ENCODE measurements around the gene RCOR1.
"Not testable (repeated sequence)": the region's sequence is repeated elsewhere in the genome, so short reads cannot be mapped to it uniquely, and the experiment has no call there.

Gene RCOR1

DNA sequence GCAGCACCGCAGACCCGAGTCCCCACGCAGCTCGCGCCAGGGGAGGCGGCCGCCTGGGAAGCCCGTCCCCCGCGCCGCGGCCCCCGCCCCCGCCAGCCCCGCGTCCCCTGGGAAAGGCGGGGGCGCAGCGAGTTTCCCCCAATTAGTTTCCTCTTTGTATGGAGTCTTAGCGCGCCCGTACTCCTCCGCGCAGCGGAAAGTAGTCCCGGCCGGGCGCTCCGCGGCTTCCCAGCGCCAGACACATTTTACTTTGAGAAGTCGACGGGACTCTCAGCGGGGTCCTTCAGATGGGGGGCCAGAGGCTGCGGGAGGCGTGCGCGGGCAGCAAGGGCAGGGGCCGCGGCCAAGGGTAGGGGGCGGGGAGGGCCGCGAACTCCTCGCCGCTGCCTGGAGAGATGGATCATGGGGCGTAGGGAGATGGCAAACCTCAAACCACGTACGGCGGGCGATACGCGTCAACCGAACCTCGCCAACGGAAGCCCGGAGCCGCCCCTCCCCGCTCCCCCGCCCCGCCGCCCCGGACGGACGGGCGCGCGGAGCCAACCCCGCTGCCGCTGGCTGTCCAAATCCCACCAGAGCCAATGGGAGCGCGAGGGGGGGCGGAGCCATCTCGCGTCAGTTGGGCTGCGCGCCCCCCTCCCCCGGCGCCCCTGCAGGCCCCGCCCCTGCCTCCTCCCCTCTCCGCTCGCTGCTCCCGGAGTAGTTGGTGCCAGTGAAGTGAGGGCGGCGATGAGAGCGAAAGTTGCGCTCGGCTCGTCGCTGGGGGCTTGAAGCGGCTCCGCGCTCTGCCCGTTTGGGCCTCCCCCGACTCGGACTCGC lies at the start of gene RCOR1:
TSS of gene RCOR1 (plus strand) at position 706 of the 819 bp plus-strand sequence. CDS start 238 bp downstream, outside the sequence.
- in situ Hi-C loops (cut with MboI; ENCODE audit: low sequenced_read_pairs) = no loop called here

DNA sequence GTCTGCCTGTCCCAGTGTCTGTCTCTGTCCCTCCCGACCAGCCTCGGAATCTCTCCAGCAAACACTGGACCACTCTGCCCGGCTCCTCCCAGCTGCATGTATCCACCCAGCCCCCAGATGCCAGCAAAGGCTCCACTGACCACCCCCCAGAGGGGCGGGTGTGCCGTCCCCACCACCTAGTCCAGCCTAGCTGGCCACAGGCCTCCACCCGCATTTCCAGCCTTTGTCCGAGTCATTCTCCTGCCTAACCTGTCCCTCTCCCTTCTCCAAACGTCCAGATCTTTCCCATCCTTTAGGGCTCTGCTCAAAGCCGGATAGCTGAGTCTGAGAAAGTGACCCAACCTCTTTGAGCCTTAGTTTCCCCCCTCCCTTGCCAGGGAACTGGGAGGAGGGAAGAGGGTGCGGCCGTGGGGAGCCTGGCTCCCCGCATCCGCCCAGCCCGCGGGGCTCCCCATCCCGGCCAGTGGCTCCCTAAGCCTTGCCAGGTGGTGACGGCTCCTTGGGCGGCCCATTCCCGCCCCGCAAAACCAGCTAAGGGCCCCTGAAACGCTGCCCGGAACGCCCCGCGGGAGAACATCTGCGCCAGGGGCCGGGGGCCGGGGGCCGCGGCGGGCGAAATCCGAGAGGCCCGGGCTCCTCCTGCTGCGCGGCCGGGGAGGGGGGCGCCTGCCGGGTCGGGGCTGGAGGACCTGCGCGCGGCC lies 48.3 kb upstream of the RCOR1 start:
- in situ Hi-C loops (cut with MboI; ENCODE audit: low sequenced_read_pairs) = no loop called here

DNA sequence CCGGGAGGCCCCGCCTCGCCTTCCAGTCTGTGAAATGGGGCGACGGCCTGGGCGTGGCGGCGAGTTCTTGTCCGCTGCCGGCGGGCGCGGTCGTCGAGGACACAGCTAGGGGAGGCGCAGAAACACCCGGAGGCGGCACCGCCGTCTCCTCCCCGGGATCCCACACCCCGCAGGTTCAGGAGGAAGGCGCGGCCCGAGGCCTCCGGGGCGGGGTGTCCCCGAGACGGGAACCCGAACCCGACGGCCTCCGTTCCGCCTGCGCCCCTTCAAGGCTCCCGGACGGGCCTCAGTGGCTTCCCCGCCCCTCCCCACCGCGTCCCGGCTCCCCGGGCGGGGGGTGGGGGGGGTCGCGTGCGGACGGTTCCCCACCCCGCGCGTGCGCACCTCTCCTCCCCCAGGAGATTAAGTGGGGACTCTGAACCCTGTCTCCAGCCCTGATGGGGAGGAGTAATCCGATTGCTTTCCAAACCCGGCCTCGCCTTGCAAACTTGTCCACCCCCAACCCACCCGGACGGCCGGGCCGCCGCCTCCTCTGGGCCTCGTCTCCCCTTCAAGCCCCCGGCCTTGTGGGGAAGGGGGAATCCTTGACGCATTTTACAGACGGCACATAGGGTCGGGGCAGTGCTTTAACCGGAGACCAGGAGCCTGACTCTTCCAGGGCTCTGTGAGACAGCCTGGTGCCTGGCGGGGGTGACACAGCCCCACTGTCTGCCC lies 47.5 kb upstream of the RCOR1 start:
- in situ Hi-C loops (cut with MboI; ENCODE audit: low sequenced_read_pairs) = no loop called here

DNA sequence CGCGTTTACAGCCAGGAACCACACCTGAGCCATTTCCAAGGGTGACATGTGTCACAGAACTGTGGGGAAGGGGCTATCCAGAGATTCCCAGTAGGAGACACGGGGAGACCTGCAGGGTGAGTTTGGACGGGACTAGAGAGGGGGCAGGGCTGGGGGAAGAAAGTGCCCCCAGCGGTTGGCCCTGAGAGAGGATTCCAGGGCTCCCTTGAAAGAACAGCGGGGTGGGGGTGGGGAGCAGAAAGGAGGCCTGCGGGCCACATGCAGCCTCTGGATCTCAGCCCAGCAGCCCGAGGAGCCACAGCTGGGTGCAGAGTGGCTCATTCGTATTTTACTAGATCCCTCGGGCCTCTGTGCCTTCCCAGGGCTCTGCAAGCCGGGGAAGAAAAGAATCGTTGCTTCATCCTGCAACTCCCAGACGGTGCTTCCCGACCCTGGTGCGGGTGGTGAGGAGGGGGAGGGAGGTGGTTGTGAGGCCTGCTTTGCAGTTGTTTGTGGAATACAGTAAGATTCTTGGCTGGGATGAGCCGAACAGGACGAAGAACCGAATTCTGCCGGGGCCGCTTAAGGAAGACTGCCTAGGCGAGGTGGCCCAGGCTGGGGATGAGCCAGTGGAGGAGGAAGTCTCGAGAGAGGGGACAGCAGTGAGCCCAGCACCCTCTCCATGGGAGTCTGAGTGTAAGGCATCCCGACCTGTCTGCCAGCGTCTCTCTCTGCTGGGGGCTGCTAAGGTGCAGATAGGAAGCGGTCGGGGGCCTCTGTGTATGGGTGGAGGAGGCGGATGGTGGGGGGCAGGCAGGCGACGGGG lies 46.8 kb upstream of the RCOR1 start:
- in situ Hi-C loops (cut with MboI; ENCODE audit: low sequenced_read_pairs) = no loop called here

DNA sequence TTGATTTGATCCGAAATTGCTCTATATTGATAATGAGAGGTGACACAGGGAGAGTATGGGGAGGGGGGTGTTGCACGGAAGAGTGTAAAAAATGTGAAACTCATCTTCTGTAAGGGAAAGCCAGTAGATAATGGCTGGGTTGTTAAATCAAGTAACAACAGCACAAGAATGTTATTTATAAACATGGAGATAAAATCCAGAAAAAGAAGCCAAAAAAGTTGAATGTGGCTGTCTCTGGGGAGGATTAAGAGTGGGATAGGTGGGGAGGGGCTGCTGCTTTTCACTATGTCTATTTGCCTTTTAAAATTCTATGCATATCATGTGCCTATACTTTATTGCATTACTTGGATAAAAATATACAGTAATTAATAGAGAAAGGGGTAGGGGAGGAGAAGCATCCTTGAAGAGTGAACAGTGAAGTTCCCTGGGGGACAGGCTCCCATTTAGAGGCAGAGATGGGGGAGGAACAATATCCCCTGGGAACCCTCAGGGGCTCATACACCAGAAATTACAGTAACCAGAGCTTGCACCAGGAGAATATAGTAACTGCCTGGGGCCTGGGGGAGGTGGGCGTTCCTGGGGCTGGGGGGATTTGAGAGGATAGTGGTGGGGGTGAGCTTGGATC lies 43.7 kb upstream of the RCOR1 start:
- in situ Hi-C loops (cut with MboI; ENCODE audit: low sequenced_read_pairs) = no loop called here

DNA sequence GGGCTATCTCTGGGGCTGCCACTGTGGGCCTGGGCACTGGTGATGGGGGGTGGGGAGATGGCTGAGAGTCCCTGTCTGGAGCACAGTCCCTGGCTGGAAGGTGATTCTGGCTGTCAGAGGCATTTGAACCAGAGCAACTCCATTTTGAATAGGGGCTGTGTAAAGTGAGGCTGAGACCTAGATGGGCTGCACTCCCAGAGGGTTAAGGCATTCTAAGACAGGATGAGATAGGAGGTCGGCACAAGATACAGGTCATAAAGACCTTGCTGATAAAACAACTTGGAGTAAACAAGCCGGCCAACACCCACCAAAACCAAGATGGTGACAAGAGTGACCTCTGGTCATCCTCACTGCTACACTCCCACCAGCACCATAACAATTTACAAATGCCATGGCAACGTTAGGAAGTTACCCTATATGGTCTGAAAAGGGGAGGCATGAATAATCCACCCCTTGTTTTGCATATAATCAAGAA lies 41.5 kb upstream of the RCOR1 start:
- in situ Hi-C loops (cut with MboI; ENCODE audit: low sequenced_read_pairs) = not testable (repeated sequence)

DNA sequence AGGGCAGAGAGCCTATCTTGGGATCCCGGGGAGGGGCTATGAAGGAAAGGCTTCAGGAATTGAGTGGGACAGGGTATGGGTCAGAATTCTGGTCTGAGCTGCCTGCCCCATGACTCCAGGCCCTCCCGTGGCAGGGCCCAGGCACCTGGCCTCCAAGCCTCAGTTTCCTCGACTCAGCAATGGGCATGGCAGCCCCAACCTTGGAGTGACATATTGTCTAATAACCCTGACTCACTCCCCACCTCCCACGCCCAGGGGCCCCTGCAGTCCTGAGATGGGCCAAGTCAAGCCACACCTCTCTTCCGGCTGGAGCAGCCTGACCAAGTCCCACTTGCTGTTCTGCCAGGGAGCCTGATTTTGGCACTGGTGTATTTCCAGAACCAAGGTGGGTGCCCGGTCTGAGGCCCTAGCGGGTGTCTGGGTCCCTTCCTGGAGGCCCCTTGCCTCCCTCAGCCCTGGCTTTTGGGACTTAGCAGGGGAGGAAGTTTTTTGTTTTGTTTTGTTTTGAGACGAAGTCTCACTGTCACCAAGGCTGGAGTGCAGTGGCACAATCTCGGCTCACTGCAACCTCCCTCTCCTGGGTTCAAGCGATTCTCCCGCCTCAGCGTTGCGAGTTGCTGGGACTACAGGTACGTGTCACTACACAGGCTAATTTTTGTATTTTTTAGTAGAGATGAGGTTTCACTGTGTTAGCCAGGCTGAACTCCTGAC lies 40.3 kb upstream of the RCOR1 start:
- in situ Hi-C loops (cut with MboI; ENCODE audit: low sequenced_read_pairs) = no loop called here

DNA sequence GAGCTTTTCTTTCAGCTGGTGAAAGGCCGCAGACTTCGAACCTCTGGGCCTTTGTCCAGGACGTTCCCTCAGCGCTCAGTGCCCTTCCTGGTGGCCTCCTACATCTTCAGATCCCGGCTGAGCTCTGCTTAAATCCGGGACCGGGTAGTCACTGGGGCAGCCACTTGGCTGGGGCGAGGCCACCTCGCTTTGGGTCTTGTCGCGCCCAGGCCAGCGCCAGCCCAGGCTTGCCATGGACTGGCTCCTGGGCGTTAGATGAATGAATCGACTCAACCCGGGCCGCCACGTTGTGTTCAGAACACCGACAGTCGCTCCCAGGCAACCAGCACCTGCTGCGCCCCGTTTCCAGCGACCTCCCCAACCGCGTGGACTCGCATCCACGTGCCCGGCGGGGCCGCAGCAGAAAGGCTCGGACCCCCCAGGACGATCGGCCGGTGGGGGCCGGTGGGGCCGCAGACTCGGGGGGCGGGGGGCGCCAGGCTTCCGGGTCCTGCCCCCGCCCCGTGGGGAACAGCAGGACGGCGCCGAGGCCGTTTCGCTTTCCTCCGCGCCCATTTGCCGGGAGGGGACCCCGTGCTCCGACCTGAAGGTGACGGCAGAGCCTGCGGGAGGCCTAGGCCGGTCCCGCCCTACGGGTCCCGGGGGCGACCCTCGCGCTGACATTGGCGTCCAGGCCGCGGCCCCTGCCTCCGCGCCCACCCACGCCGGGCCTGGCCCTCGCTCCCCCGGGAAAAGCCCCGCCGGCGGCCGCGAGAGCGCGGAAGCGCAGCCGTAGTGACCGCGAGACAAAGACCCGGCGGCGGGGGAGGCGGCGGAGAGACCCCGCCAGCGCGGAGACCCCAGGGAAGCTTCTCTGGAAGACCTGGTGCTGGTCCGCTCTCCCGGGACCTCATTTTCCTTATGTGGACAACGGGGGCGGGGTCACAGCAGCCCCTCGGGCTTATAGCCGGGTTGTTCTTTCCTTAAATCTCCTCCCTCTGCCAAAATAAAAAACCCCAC lies 37.3 kb upstream of the RCOR1 start:
- in situ Hi-C loops (cut with MboI; ENCODE audit: low sequenced_read_pairs) = no loop called here

DNA sequence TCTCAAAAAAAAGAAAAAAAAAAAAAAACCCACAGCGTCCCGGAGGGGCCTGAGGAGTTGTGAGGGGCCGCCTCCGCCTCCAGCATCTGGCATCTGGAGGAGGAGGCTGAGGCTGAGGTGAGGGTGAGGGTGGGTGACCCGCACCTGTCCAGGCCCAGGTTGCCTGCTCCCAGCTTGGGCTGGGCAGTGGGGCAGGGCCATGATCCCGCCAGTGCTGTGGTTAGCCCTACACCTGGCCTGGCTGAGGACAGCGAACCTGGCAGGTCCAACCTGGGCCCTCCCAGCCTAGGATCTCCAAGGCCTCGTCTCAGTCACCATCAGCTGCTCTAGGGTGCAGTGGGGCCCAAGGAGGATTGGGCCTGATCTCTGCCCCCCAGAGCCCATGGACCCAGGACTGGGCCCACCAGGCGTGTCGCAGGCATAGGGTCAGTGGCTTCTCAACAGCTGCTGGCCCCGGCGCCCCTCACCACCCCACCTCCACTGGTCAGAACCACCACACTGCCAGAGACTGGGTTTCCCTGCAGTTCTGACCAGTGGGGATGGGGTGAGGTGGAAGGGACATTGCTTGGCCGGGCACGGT lies 36.3 kb upstream of the RCOR1 start:
- in situ Hi-C loops (cut with MboI; ENCODE audit: low sequenced_read_pairs) = no loop called here

DNA sequence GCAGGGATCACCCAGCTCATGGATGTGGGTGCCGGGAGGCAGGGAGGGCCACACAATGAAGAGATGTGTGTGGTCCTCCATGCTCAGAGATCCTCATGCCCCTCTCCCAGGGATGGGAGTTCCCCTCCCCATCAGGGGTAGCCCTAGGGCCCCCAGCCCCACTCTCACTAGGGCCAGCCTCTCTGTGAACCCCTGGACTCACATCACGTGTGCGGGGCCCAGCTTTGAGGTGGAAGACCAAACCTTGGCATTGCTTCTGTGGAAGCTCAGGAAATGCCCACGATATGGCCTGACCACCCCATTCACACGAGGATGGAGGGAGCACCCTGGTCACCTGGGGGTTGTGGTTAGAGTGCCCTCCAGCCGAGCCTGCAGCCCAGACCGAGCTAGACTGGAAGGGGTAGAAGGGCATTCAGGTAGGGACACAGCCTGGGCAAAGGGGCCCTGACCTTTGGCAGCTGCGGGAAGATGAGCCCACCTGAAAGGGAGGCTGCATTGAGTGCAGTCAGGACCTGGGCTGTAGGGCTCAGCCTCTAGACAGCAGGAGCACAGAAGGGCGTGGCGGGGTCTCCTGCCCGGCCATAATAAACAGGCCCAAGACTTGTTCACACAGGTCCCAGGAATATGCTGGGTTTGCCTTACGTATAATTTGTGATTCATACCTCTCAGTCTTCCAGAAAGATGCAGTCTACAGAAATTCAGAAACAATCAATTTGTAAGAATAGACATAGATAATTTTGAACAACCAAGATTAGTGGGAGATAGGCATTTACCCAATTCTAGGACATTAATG lies 34.8 kb upstream of the RCOR1 start:
- in situ Hi-C loops (cut with MboI; ENCODE audit: low sequenced_read_pairs) = no loop called here

DNA sequence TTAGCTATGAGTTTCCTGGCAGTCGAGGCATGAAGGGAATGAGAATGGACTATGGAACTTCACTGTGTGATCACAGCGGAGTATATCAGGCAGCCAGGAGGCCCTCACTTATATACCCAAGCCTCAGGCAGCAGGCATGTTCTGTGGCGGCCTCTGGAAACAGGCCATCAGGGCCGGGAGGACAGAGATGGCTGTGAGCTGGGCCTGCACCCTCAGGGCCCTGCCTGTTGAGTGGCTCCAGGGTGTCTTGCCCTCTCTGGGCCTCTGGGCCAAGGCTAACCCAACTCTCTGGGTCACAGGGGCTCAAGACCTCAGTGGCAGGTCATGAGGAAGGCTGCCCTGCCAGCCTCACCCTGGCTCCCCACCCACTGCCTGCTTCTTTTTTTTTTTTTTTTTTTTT lies 33.9 kb upstream of the RCOR1 start:
- in situ Hi-C loops (cut with MboI; ENCODE audit: low sequenced_read_pairs) = no loop called here

DNA sequence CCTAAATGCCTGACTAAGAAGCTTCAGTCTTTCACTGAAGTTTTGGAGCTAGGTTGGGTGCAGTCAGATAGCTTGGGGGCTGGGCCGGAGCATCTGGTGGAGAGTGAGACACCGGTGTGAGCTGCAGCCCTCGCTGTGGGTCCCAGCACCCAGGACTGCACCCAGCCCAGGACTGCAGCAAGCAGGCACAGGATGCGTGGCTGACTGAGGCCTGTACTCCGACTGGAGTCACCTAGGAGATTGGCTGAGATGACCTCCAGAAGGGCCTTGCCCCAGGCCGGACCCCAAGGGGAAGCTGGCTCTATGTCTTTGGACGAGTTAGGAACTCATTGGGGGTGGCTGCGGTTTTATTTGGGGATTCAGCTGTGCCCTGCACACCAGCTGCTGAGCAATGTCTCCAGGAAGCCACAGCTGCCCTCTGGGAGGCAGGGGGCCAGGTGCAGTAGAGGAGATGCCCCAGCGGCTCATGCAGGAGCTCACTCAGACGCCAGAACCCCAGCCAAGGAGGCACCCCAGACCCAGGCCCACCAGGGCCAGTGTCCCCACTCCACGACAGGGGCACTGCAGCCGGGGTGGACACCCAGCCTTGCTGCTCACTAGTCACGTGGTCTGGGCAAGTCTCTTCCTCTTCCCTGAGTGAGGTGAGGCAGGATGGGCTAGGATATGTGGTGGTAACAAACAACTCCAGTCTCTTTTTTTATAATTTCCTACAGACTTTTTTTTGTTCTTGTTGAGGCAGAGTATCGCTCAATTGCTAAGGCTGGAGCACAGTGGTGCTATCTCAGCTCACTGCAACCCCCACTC lies 31.8 kb upstream of the RCOR1 start:
- in situ Hi-C loops (cut with MboI; ENCODE audit: low sequenced_read_pairs) = no loop called here

DNA sequence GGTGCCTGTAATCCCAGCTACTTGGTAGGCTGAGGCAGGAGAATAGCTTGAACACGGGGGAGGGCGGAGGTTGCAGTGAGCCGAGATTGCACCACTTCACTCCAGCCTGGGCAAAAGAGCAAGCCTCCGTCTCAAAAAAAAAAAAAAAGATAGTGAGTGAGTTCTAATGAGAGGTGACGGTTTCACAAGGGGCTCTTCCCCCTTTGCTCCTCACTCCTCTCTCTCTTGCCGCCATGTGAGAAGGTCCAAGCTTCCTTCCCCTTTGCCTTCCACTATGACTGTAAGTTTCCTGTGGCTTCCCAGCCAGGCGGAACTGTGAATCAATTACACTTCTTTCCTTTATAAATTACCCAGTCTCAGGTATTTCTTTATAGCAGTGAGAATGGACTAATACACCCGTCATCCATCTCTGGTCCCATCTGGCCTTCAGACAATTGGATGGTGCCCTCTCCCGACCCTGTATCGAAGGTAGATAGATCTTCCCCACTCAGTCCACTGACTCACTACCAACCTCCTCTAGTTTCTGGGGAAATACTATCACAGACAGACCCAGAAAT lies 27.0 kb upstream of the RCOR1 start:
- in situ Hi-C loops (cut with MboI; ENCODE audit: low sequenced_read_pairs) = no loop called here

DNA sequence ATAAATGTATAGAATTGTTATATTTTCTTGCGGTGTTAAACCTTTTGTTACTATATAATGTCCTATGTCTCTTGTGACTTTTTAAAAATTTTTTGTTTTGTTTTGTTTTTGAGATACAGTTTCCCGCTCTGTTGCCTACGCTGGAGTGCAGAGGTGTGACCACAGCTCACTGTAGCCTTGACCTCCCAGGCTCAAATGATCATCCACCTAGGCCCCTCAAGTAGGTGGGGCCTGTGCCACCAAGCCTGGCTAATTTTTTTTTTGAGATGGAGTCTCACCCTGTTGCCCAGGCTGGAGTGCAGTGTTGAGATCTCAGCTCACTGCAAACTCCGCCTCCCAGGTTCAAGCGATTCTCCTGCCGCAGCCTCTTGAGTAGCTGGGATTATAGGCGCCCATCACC lies 26.5 kb upstream of the RCOR1 start:
- in situ Hi-C loops (cut with MboI; ENCODE audit: low sequenced_read_pairs) = no loop called here

DNA sequence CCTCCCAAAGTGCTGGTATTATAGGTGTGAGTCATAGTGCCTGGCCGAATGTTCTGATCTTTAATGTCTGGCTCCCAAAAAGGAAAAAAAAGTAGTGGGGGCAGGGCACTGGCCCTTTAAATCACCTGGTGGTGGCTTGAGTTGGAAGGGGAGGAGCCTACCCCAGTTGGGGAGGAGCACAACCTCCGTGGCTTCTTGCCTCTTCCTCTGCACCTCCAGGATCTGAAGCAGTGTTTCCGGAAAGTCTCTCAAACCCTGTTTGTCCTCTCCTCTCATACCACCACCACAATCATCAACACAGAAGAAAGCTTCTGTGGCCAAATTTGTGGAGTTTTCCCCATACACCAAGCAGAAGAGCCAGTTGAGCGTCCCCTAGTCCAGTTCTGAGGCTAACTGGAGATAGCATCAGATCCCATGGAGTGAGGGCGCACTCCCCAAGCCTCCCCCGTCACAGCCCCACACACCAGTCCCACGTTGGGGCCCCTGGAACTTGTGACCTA lies 24.3 kb upstream of the RCOR1 start:
- in situ Hi-C loops (cut with MboI; ENCODE audit: low sequenced_read_pairs) = no loop called here

Measured in hTERT RPE-1 (cell line).